GM18861 (cell line): ENCODE data around the gene FOXN3.
A peak's percentile ranks its signal among the peaks of the same experiment; 100 is the strongest.

Experiments
- ATAC-seq: cut with Tn5 transposase; IDR thresholded peaks from one replicate; pipeline ENCODE4 v1.9.1; 2021; ENCODE audit not compliant: unreplicated experiment

Gene FOXN3

DNA sequence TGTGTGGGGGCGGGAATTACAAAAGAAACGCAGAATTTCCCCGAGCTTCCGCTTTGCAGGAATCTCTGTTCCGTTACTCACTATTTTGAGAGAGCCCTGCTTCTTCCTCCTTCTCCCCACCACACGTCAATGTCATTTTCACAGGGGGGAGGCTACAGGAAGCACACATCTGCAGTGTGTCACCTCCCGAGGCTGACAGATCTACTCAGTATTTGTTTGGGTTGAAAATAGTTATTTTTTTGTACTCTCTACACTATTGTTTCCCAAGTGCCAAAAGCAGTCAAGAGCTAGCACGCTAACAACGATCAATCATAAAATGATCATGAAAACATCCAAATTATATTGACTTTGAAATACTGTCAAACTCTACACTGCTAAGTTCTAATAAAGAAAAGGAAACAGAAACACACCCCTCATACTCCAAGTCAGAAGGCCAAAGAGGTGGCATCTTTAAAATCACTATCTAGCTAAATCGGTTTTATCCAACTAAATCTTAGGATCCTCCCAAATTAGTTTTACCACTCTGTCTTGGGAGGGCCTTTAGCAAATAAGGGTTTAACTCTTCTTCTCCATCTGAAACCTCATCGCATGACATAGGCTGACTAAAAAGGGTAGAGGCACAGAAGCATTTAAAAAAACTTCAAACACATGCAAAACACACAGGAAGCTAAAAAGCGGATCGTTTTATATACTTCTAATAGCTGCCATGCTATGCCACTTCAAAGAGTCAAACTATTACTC is 51.8 kb downstream of the FOXN3 start:
- ATAC-seq, result peak; percentile 84

DNA sequence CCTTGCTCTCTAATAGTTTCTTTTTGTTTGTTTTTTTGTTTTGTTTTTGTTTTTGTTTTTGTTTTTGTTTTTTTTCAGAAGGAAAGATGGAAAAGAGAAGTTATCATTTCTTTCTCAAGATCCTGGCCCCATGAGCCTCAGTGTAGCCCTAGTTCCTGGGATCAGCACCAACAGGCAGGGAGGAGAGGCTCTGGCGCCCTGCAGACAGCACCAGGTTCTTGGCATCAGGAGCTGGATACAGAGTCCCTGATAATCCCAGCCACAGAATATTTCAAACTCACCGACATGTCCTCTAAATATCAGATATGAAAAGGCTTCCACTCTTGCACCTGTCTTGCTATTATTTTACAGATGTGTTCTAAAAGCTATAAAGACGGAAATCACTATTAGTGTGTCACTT is 52.7 kb downstream of the FOXN3 start:
- ATAC-seq, result no peak

DNA sequence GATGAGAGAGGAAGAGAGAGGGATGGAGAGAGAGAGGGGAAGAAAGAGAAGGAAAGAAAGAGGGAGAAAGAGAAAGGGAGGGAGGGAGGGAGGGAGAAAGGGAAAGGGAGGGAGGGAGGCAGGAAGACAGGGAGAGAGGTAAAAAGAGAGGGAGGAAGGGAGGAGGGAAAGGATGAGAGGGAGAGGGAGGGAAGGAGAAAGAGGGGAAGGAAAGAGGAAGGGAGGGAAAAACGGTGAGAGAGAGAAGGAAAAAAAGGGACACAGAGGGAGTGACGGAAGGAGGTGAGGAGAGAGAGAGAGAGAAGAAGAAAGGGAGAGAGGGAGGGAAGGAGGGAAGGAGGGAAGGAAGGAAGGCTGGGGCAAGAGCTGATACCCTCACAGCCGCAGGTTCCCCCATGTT is 56.8 kb downstream of the FOXN3 start:
- no peak for ATAC-seq

DNA sequence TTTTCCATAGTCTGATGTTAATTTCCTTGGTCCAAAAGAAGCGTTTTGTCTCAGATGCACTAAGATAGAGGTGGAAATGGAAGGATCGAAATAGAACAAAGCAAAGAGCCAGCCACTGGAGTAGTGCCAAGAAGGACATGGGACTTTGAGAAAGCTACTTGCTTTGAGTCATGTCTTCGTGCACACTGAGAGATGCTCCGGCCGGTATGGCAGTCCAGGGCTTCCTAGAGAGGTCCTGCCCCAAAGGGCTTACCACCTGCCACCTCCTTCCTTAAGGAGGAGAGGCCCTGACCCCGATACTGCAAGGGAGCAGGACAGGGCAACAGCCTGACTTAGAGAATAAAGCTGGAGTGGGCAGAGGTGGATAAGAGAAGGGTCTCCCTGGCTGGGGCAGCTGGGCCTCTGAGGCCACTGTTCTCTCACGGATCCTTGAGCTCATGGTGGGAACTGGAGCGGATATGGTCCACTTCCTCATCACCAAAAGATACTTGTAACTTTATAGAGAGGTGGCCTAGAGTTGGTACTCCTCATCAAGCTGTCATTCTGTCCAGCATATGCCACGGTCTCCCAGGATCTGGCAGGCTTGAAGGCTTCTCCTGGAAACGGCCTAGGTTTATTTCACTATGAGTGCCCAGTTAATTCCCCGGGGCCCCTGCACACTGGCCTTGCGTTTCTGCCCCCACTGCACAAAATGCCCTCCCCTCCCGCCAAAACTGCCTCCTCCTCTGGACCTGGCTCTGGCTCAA is 57.4 kb downstream of the FOXN3 start:
- ATAC-seq, result no peak

DNA sequence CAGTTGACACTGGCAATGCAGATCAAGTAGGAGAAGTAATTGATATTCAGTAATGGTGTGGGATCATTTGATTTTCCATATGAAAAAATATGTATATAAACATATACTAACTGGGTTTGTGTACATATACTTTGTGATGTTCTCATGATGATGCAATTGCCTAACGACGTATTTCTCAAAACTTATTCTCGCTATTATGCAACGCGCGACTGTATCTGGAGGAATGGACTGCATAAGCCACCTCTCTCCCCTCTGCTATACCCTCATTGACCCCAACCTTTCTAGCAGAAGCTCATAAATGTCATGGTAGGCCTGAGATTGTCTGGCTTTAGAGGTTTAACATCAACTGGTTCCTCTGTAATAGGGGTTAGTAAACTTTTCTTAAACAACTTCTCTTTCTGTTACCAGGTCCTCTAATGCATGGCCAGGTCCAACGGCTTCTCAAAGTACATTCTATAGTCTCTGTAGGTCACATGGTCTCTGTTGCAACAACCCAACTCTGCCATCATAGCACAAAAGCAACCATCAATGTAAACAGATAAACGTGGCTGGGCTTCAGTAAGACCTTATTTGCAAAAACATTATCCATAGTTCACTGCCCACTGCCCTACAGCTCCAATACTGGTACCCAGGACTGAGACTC is 59.3 kb downstream of the FOXN3 start:
- ATAC-seq, result no peak

DNA sequence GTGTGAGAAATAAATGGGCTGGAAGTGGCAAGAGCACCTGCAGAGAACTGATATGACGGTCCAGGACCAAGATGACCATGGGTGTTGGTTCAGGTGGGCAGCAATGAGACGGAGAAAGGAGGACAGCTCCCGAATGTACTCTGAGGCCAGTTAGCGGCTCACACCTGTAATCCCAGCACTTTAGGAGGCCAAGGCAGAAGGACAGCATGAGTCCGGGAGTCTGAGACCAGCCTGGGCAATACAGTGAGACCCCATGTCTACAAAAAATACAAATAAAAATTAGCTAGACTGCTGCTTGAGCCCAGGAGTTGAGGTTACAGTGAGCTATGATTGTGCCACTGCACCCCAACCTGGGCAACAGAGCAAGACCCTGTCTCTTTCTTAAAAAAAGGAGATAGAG is 60.1 kb downstream of the FOXN3 start:
- ATAC-seq, result no peak

DNA sequence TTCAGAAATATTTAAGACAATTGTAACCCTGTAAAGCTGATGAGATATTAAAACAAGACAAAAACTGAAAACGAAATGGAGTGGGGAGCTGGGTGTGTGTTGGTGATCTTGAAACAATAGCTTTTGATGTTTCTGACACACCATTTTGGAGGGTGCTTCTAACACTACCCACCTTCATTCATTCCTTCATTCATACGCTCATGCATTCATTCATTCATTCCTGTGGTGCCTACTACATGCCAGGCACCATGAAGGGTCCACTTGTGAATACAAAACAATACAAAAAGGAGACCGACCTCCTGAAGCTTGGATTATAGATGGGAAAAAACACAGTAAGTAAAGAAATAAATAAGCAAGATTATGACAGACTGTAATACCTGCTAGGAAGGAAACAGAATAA is 60.5 kb downstream of the FOXN3 start:
- no peak for ATAC-seq

DNA sequence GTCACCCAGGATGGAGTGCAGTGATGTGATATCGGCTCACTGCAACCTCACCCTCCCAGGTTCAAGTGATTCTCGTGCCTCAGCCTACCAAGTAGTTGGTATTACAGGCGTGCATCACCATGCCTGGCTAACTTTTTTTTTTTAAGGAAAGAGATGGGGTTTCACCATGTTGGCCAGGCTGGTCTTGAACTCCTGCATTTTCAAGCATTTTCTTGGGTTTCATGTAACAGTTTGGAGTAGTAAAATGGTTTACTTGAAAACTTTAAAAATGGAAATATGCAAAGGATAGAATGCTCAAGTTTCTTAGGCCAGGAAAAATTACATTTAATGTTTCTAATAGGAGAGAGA is 63.3 kb downstream of the FOXN3 start:
- no peak for ATAC-seq

DNA sequence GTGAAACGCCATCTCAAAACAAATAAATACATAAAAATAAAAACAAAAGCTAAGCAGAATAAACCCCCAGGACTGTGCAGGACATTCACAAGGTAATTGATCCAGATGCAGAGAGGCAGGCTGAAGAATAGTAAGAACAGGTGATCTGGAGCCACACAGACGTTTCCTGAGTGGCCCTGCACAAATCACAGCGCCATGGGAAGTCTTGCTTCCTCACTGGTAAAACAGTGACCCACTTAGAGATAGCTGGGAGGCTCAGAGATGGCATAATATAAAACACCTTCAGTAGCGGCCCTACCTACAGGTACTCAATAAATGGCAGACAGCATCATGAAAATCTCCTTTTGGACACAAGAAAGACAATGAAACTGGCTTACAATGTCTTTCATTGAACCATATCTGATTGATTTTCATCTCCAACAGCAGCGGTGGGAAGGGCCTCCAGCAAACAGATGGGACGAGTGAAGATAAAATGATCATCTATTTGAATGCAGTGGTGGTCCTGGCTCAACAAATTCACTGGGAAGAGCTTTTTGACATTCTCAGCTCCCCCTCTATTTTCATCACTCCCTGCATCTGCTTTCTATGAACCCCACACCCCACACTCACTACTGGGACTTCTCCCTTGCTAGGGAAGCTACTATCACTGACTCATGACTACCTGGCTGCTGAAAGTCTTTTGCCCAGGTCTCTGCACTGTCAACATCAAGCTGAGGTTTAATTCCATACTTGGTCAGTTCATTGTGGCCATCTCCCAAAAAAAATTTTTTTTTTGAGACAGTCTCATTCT is 63.9 kb downstream of the FOXN3 start:
- ATAC-seq, result no peak

DNA sequence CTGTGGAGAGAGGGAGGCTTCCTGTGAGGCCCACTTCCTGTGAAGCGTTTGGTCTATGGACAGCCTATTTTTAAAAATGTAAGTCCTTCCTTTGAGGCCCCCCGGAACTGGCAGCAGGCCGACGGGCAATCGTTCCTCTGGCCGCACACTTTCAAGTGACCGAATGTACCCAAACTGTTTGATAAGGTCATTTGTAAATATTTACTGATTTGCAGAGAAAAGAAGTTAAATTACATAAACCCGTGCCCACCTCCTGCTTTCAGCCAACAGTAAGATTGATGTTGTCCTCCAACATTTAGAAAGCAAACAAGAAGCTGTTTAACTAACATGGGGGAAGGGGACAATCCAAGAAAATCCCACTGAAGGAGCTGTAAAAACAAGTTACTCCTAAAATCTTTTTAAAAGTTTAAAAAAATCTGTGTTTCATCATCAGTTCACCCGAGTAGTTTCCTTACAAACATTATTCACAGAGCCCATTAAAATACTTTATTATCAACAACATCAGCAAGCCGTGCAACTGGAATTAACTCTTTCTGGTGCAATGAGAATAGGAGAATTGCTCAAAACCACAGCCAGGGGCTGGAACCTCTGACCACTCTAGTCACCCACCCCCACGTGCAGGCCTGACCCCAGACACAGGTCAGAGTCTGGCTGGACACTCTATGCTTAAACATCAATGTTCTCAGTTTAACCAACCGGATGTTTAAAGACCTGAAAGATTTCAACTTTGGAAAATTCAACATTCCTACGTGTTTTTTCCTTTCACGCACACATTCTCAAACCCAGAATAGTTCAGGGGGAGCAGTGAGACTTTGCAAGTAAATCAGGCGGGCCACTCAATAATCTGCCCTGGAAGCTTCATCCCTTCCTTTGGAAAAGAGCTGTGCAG is 65.3 kb downstream of the FOXN3 start:
- ATAC-seq, result peak; percentile 75

DNA sequence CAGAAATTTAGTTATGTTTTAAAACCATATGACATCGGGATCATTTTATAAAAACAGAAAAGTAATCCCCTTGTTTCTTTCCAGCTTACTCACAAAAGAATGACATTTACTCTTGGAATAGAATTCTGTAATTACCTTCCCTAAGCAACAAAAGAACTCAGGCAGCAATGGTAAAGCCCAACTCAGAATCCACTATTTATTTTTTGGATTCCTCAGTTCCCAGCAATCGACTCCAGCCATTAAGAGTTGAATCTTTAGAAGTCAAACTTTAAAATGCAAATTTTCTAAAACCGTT is 65.9 kb downstream of the FOXN3 start:
- no peak for ATAC-seq

DNA sequence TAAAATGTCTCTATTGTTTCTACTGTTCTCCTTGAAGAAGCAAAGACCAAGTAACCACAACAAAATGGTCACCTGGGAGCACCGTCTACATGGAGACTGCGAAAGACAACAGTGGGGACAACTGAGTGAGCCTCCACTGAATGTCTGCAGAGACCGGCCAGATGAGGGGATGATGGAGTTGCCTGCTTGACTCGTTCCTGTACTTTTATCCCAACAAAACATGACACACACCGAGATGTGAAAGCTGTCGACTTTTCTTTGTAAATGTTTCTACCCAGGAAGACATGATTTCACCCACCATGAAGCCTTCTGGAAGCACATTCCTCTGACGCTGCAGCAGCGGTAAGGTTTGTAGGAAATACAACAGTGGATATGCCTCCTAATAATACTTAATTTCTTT is 66.9 kb downstream of the FOXN3 start:
- no peak for ATAC-seq

DNA sequence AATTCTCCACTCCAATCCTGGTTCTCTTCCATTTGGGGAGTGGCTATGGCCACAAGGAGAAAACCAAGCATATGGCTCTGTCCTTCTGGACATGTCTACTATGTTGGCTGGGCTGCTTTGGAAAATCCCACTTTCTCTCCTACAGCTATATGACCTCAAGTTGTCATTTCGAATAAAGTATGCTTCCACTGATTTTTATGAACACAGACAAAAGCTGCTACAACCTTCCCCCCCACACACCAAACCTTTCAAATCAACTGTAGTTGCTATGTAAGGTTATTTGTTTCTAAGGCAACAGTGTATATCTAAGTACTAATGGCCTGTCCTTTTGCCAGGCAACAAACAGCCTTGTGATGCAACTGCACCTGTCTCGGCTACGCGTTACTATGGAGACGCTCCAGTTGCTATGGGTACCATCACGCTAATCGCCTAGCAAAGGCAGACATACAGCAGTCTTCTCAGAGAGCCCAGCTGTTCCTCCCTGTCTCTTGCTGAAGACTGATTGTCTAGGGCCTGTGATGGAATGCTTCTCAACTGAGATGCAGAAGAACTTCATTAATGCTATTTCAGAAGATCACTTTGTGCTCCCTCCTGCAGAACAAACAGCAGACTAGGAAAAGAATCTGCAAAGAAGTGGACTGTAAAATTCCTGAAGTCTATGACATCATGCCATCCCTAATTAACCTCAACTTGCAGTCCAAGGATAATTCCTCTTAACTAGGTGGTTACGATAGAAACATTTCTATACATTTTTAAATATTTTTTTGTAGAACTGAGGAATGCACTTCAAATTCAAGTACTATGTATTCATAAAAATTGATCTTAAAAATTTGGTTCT is 67.6 kb downstream of the FOXN3 start:
- no peak for ATAC-seq

DNA sequence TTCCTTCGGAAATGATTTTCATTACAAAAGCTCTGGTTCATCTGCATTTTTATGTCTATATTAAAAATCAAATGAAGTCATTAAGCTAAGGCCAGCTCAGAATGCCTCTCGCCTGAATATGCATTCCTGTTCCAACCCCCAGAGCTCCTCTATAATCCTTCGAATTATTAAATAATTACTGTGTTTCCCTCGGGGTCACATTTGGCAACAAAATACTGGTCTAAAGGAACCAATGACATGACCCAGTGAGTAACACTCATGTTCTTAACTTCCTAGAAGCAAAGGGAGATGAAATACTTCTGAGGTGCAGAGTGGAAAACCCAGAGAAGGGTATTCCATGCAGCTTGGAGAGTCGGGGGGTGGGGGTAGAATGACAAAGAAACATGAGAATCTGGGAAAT is 68.3 kb downstream of the FOXN3 start:
- no peak for ATAC-seq

DNA sequence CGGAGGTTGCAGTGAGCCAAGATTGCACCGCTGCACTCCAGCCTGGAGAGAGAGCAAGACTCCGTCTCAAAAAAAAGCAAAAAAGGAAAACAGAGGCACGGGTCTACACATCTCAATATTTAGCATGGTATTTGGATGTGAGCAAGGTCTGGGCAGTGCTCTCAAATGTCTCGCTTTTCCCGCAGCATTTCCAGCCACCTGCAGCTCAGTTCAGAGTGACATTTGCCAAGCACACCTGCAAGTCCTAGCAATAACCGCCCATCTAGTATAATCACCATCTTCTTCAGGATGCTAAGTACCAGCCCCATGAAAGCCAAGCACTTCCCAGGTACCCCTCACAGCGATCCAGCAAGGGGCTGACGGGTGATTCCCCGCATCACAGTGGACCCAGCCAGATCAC is 69.1 kb downstream of the FOXN3 start:
- no peak for ATAC-seq

DNA sequence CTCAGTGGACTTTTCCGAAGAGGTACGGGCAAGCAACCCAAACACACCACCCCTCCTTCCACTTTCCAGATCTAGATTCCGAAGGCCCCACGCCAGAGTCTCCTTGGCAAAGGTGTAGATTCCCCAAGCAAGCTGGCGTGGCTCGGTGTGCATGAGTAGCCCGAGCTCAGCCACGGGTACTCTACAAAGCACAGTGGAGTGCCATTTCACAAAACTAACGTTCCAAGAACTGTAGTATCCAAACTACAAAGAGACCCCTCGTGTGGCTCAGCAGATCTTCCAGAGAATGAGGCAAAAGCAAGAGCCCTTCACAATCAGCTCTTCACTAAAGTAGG is 72.1 kb downstream of the FOXN3 start:
- ATAC-seq, result no peak

DNA sequence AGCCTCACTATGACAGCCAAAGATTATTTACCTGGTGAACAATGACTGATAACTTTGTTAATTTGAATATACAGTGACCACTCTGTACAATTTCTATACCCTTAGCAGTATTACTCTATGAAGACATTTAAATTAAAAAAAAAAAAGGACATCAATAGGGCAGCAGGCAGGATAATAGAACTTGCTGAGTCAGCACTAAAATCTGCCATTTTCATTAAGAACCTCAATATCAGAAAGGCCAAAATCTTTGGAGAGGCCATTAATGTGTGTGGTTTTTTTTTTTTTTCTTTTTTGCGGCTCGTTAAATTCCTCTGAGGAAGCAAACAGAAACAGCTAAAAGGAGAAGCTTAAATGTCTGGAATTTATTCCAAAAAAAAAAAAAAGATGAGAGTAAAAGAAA is 73.7 kb downstream of the FOXN3 start:
- no peak for ATAC-seq

DNA sequence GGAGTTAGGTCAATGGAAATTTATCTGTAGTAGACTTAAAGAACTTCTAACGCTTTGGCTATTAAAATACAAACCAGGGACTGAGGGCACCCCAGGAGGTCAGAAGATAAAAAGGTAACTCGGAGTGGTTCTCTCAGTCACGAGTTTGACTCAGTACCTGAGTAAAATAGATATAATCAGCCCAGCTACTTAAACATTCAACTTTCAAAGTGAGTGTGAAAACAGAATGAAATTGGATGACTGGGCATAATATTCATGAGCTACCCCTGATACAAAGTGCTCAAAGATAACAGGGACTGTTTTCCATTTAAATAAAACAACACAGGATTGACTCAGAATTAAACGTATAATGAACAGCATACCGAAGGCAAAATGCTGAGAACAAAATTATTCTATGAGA is 75.0 kb downstream of the FOXN3 start:
- no peak for ATAC-seq

DNA sequence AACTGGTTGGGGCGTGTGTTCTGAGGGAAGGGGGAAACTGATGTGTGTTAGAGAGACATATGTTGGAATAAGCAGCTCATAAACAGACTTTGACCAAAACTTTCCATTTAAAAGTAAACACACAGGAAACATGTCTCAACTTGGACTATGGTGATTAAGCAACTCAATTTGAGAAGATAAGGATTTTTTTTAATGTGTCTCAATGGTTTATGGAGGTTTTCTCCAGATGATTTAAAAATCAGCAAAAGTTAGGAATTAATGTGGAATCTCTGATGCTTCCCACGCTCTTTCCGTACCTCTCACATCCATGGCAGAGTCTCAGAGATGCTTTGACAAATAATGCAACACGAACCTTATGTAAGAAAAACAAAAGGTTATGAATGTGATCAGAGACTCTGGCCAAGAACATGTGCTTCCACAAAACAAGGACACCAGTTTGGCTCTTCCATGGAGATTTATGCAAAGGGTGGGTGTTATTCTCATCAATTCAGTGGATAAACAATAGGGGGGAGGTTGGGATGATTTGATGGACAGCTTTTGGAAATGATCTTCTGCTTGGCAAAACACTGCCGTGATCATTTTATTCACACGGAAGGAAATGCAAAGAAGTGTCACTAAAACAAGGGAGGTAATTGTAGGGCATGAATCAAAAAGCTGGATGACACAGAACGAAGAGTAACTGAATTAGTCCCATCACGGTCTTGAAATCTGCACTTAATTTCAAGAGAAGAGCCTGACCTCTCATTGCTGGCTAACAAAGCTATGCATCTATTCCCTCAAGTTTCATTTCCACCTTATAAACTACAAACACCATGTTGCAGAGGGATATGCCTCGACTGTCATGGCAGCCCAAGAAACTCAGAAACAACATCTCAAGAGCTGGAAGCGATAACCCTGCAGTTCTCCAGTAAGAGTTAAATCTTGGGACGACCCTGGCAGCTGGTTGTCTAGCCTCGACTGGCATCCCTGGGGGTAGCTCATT is 76.5 kb downstream of the FOXN3 start:
- ATAC-seq, result no peak
